ENCODE results near the gene ADIG.

DNA sequence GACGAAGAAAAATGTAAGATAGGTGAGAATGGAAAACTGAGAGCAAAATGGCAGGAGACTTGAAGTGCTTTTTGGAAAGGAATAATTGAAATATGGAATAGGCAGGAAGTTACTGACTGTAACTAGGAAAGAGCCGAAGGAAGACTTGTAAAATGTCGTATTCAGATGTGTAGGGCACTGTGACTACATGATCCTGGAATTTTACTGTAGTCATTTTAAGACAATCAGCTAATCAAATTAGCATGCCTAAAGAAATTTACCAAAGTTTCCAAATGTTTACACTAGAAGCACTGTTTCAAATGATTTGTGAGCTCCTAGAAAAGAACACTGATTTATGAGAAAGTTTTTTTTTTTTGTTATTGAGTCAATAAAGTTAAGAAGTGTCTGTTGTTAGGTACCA lies 21.2 kb upstream of the ADIG start:
- no peak for TF ChIP-seq POLR2A (IDR thresholded peaks at IDR 0.05)
- TF ChIP-seq, protein P1, sequence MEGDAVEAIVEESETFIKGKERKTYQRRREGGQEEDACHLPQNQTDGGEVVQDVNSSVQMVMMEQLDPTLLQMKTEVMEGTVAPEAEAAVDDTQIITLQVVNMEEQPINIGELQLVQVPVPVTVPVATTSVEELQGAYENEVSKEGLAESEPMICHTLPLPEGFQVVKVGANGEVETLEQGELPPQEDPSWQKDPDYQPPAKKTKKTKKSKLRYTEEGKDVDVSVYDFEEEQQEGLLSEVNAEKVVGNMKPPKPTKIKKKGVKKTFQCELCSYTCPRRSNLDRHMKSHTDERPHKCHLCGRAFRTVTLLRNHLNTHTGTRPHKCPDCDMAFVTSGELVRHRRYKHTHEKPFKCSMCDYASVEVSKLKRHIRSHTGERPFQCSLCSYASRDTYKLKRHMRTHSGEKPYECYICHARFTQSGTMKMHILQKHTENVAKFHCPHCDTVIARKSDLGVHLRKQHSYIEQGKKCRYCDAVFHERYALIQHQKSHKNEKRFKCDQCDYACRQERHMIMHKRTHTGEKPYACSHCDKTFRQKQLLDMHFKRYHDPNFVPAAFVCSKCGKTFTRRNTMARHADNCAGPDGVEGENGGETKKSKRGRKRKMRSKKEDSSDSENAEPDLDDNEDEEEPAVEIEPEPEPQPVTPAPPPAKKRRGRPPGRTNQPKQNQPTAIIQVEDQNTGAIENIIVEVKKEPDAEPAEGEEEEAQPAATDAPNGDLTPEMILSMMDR (IDR thresholded peaks at IDR 0.05), result no peak

All from Peyer's patch (tissue), 4 donors.